ENCODE data around the gene GNA14. TPM values are rescaled to one million over a fixed set of nuclear protein-coding genes. Genes with fewer than 3 reads are reported as not detected.
A peak's percentile ranks its signal among the peaks of the same experiment; 100 is the strongest.

GNA14 gene
- total and polyA plus RNA-seq, 2 experiments from 2014 or later = 3.9 to 10.5 TPM

DNA sequence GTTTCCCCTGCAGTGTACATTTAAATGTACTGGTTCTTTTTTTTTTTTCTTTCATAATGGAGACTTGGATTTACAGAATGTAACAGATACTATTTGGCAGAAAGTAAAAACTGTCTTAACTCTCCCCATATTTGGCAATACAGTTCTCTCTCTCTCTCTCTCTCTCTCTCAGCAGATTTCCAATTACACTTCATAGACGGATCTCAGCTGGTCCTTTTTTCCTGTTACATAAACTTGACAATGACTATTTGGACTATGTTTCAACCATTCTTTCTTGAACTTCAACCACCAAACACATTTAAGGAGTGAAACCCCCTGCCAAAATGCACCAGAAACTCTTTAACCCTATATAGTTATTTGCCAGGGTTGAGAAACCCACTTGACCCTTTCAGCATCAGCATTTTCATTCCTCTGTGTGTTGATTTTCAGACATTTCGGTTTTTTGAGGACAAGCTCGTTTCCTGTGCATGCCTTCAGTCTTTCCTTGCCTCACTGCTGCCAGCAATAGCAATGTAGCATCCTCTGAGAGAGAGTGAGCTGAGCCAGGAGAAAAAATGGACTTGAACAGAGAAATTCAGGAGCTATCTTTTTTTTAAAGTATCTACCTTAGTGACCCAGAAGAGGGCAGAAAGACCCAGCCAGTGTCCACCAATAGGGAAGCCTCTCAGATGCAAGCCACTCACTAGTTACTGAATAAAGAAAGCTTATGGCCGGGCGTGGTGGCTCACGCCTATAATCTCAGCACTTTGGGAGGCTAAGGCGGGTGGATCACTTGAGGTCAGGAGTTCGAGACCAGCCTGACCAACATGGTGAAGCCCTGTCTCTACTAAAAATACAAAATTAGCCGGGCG is 26.0 kb upstream of the GNA14 start:
- Histone ChIP-seq H3K27me3 (ENCODE audit: insufficient read depth) (no peaks in the 10 kb centered on the region), H3F3A (replicated peaks; ENCODE audit: low read depth) (no peaks in the 10 kb centered on the region), H3K9me2 (ENCODE audit: insufficient read depth) (peaks cover 5% of the 10 kb centered on the region; the same call in 1 of the 2 replicates), H3K36me3 (ENCODE audit: insufficient read depth) (no peaks in the 10 kb centered on the region), H3K4me2 (no peak overlapping the region), H3K4me3 (no peak overlapping the region), H3K79me2 (replicated peaks; ENCODE audit: insufficient read depth) (no peaks in the 10 kb centered on the region), H2AFZ (no peak overlapping the region), H4K20me1 (replicated peaks; ENCODE audit: insufficient read depth) (no peaks in the 10 kb centered on the region), H3K4me1 (ENCODE audit: insufficient read depth) (no peaks in the 10 kb centered on the region), H3K27ac (ENCODE audit: low read depth) (no peak overlapping the region)
- H3K36me3 Mint-ChIP-seq (ENCODE audit: low read depth) = no peaks in the 10 kb centered on the region
- H3K27me3 Mint-ChIP-seq (ENCODE audit: insufficient read depth, low read depth, poor library complexity) = peaks cover 3% of the 10 kb centered on the region
- ATAC-seq (peak; percentile 47; the same call in 1 of the 3 replicates), DNase-seq (ENCODE audit: low spot score) (peak; percentile 40)
- H3K27ac Mint-ChIP-seq = no peak overlapping the region
- H3K4me1 Mint-ChIP-seq = no peaks in the 10 kb centered on the region
- H3K4me3 Mint-ChIP-seq = no peak overlapping the region
- H3K9me3 Mint-ChIP-seq = no peaks in the 10 kb centered on the region
- TF ChIP-seq EZH2 (IDR thresholded peaks at IDR 0.05; ENCODE audit: low read depth, unreplicated experiment) = no peak
- TF ChIP-seq, protein P1, sequence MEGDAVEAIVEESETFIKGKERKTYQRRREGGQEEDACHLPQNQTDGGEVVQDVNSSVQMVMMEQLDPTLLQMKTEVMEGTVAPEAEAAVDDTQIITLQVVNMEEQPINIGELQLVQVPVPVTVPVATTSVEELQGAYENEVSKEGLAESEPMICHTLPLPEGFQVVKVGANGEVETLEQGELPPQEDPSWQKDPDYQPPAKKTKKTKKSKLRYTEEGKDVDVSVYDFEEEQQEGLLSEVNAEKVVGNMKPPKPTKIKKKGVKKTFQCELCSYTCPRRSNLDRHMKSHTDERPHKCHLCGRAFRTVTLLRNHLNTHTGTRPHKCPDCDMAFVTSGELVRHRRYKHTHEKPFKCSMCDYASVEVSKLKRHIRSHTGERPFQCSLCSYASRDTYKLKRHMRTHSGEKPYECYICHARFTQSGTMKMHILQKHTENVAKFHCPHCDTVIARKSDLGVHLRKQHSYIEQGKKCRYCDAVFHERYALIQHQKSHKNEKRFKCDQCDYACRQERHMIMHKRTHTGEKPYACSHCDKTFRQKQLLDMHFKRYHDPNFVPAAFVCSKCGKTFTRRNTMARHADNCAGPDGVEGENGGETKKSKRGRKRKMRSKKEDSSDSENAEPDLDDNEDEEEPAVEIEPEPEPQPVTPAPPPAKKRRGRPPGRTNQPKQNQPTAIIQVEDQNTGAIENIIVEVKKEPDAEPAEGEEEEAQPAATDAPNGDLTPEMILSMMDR (conservative IDR thresholded peaks at IDR 0.05; ENCODE audit: low read depth in 2 of 2) = peak; percentile 30 to 49; a peak in 2 of 4 replicates

DNA sequence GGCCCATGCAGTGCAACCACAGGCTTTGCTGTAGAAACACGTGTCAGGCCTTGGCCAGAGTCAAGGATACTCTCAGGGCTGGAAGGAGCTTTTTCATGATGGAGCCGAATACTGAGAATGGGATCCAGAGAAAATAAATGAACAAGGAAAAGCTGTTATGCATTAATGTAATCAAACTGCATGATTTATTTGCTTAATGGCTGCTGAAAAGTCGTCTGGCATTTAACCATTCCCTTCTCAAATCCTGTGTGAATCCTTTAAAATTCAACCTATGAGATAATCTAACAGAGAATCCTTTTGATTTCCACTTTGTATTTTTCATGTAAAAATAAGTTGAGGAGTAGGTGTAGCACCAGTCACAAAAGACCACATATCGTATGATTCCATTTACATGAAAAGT is 24.1 kb upstream of the GNA14 start:
- no peaks in the 10 kb centered on the region for H3K36me3 Mint-ChIP-seq (ENCODE audit: low read depth)

More for the DNA sequence above, 24.1 kb upstream of the GNA14 start:
- no peaks in the 10 kb centered on the region for H3K4me1 ChIP-seq (ENCODE audit: insufficient read depth)
- Mint-ChIP-seq H3K9me3 (no peaks in the 10 kb centered on the region), H3K4me1 (no peaks in the 10 kb centered on the region), H3K27me3 (ENCODE audit: insufficient read depth, low read depth, poor library complexity) (peaks cover 3% of the 10 kb centered on the region), H3K27ac (no peak overlapping the region), H3K4me3 (no peak overlapping the region)
- H3K79me2 ChIP-seq (replicated peaks; ENCODE audit: insufficient read depth) = no peaks in the 10 kb centered on the region
- no peak for TF ChIP-seq POLR2AphosphoS5 (IDR thresholded peaks at IDR 0.05; ENCODE audit: low read depth)
- TF ChIP-seq, protein P2, sequence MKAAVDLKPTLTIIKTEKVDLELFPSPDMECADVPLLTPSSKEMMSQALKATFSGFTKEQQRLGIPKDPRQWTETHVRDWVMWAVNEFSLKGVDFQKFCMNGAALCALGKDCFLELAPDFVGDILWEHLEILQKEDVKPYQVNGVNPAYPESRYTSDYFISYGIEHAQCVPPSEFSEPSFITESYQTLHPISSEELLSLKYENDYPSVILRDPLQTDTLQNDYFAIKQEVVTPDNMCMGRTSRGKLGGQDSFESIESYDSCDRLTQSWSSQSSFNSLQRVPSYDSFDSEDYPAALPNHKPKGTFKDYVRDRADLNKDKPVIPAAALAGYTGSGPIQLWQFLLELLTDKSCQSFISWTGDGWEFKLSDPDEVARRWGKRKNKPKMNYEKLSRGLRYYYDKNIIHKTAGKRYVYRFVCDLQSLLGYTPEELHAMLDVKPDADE (IDR thresholded peaks at IDR 0.05) = no peak
- TF ChIP-seq CREB1 (CRISPR knock-in tag; IDR thresholded peaks at IDR 0.05; ENCODE audit: low read depth) = no peak
- no peak for TF ChIP-seq JUNB (IDR thresholded peaks at IDR 0.05; ENCODE audit: unreplicated experiment)
- TF ChIP-seq, protein P1 (conservative IDR thresholded peaks at IDR 0.05; ENCODE audit: low read depth in 2 of 2) = no peak
- ATAC-seq (no peak), DNase-seq (ENCODE audit: low spot score) (no peak)
- H3K27ac ChIP-seq (ENCODE audit: low read depth) = no peak overlapping the region
- H2AFZ ChIP-seq = no peak overlapping the region
- no peak overlapping the region for H3K4me2 ChIP-seq
- no peak overlapping the region for H3K4me3 ChIP-seq
- peaks cover 5% of the 10 kb centered on the region; the same call in 1 of the 2 replicates for H3K9me2 ChIP-seq (ENCODE audit: insufficient read depth)
- no peaks in the 10 kb centered on the region for H3F3A ChIP-seq (replicated peaks; ENCODE audit: low read depth)
- H3K27me3 ChIP-seq (ENCODE audit: insufficient read depth) = no peaks in the 10 kb centered on the region
- no peaks in the 10 kb centered on the region for H3K36me3 ChIP-seq (ENCODE audit: insufficient read depth)
- no peaks in the 10 kb centered on the region for H4K20me1 ChIP-seq (replicated peaks; ENCODE audit: insufficient read depth)

All from GM23338 (cell line).